Bronchial epithelial cell (primary cell): ENCODE data around the gene KRT14. TPM values are rescaled to one million over a fixed set of nuclear protein-coding genes. Genes with fewer than 3 reads are reported as not detected.

Source experiments
- DNase-seq: peaks from one replicate; pipeline ENCODE4 v3.0.0-alpha.2; 2010; ENCODE audit warnings: low read depth
- FAIRE-seq: peaks from 2 replicates; lab custom pipeline; 2011; peaks lifted over from hg19 to GRCh38; lab: Jason Lieb, UNC
- H3K27me3 ChIP-seq: 2 replicates; pipeline ENCODE4 v1.5.1; 2011; ENCODE audit warnings: low read length; ENCODE audit not compliant: control insufficient read depth, insufficient read depth
- H3K36me3 ChIP-seq: 2 replicates; pipeline ENCODE4 v1.5.1; 2011; ENCODE audit warnings: low read length; ENCODE audit not compliant: control insufficient read depth, insufficient read depth
- H3K4me3 ChIP-seq: 2 replicates; pipeline ENCODE4 v1.5.1; 2011; ENCODE audit warnings: mild to moderate bottlenecking, low read depth, low read length, control low read depth
- CTCF ChIP-seq: IDR thresholded peaks from 2 replicates; pipeline ENCODE4 v1.5.1; 2011; ENCODE audit warnings: mild to moderate bottlenecking, moderate library complexity, low read length, control low read depth, inconsistent platforms; ENCODE audit not compliant: insufficient read depth, severe bottlenecking
- total RNA-seq: library from RNA; depleted of rRNA; stranded (reverse); fragments of >200 nt; gene quantifications from 2 replicates; pipeline ENCODE4 v1.2.1, GENCODE V29; 2014

Gene KRT14
- total RNA-seq, 1 donor from 2014 or later: 1,445 TPM

- DNase-seq (peak; percentile 57), FAIRE-seq (peak; percentile 13)
- Histone ChIP-seq H3K27me3 (no peaks in the 10 kb centered on the region), H3K36me3 (no peaks in the 10 kb centered on the region), H3K4me3 (no peak overlapping the region)
- no peak for TF ChIP-seq CTCF
Observed at GRCh38 chr17:41595585-41595984, 8.9 kb upstream of the KRT14 start.

GRCh38 chr17:41594363-41594915, 7.7 kb upstream of the KRT14 start:
- no peak for FAIRE-seq
- no peaks in the 10 kb centered on the region for H3K36me3 ChIP-seq
- no peak for DNase-seq
- H3K27me3 ChIP-seq: no peaks in the 10 kb centered on the region
- TF ChIP-seq CTCF: no peak
- no peak overlapping the region for H3K4me3 ChIP-seq

- Histone ChIP-seq H3K36me3 (no peaks in the 10 kb centered on the region), H3K4me3 (no peak overlapping the region), H3K27me3 (no peaks in the 10 kb centered on the region)
- FAIRE-seq (no peak), DNase-seq (no peak)
- TF ChIP-seq CTCF: no peak
Observed at GRCh38 chr17:41593306-41593981, 6.7 kb upstream of the KRT14 start.

GRCh38 chr17:41592601-41593305, 6.1 kb upstream of the KRT14 start:
- TF ChIP-seq CTCF: no peak
- peak; percentile 65 for DNase-seq
- Histone ChIP-seq H3K4me3 (no peak overlapping the region), H3K27me3 (no peaks in the 10 kb centered on the region), H3K36me3 (no peaks in the 10 kb centered on the region)
- no peak for FAIRE-seq

GRCh38 chr17:41589301-41589700, 2.6 kb upstream of the KRT14 start:
- no peaks in the 10 kb centered on the region for H3K36me3 ChIP-seq
- H3K27me3 ChIP-seq: no peaks in the 10 kb centered on the region
- TF ChIP-seq CTCF: no peak
- no peak overlapping the region for H3K4me3 ChIP-seq
- no peak for DNase-seq
- no peak for FAIRE-seq
